HEK293 (cell line): ENCODE measurements around the gene S1PR3.

Experiments used
- CTCF ChIA-PET: fragments of 350-600 bp; formaldehyde crosslinking; extraction: SDS; loops from one replicate; lab custom pipeline; 2021; ENCODE audit warnings: antibody characterized with exemption; lab: Yijun Ruan, JAX
- POLR2A ChIA-PET: fragments of 300-600 bp; formaldehyde crosslinking; extraction: SDS; loops from one replicate; lab custom pipeline; 2020; ENCODE audit warnings: antibody characterized with exemption, inconsistent platforms; lab: Yijun Ruan, JAX
- H3K27ac ChIP-seq: fragments of 200-500 bp; sonication (Bioruptor generic); 2 replicates; pipeline ENCODE4 v1.5.1; 2014; ENCODE audit warnings: low read depth, low read length, control low read depth, inconsistent platforms; ENCODE audit errors: extremely low read depth
- H3K36me3 ChIP-seq, 2 experiments: fragments of 200-500 bp in 1 of 2; sonication (Bioruptor generic) in 1 of 2; 1 replicate in 1 of 2; 2 replicates in 1 of 2; pipeline ENCODE4 v1.5.1; 2014 to 2017; ENCODE audit warnings: inconsistent platforms in 2 of 2, low read length in 2 of 2; ENCODE audit not compliant: control insufficient read depth in 2 of 2, insufficient read depth in 1 of 2
- H3K4me1 ChIP-seq: fragments of 200-500 bp; sonication (Bioruptor generic); 2 replicates; pipeline ENCODE4 v1.5.1; 2014; ENCODE audit warnings: mild to moderate bottlenecking, low read length, inconsistent platforms; ENCODE audit not compliant: control insufficient read depth, insufficient read depth
- H3K4me3 ChIP-seq: 2 replicates; pipeline ENCODE4 v1.5.1; 2011; ENCODE audit warnings: low read depth, mild to moderate bottlenecking, control low read depth, low read length, moderate library complexity
- H3K9me3 ChIP-seq: fragments of 200-500 bp; sonication (Bioruptor generic); 2 replicates; pipeline ENCODE4 v1.5.1; 2014; ENCODE audit warnings: low read depth, low read length, inconsistent platforms; ENCODE audit not compliant: control insufficient read depth, insufficient read depth
- GFI1B ChIP-seq: fragments of 450-650 bp; formaldehyde crosslinking; IDR thresholded peaks from 2 replicates; pipeline ENCODE4 v1.5.1; 2016; ENCODE audit warnings: missing biosample characterization, missing genetic modification characterization
- GLIS2 ChIP-seq: fragments of 450-650 bp; formaldehyde crosslinking; IDR thresholded peaks from 2 replicates; pipeline ENCODE4 v1.5.1; 2016; ENCODE audit warnings: missing biosample characterization, missing genetic modification characterization
- KLF8 ChIP-seq: fragments of 450-650 bp; formaldehyde crosslinking; IDR thresholded peaks from 2 replicates; pipeline ENCODE4 v1.5.1; 2016; ENCODE audit warnings: missing biosample characterization, missing genetic modification characterization
- MEIS1 ChIP-seq: sonication (generic); formaldehyde crosslinking; IDR thresholded peaks from 2 replicates; pipeline ENCODE4 v1.8.1; 2022; ENCODE audit warnings: missing genetic modification reagents, mild to moderate bottlenecking, borderline replicate concordance
- SCRT2 ChIP-seq: fragments of 450-650 bp; formaldehyde crosslinking; IDR thresholded peaks from 2 replicates; pipeline ENCODE4 v1.5.1; 2016; ENCODE audit warnings: missing biosample characterization, missing genetic modification characterization
- WT1 ChIP-seq: fragments of 450-650 bp; formaldehyde crosslinking; IDR thresholded peaks from 2 replicates; pipeline ENCODE4 v1.5.1; 2016; ENCODE audit warnings: missing biosample characterization, missing genetic modification characterization
- ZFP41 ChIP-seq: fragments of 450-650 bp; formaldehyde crosslinking; IDR thresholded peaks from 2 replicates; pipeline ENCODE4 v1.5.1; 2016; ENCODE audit warnings: missing biosample characterization, missing genetic modification characterization, borderline replicate concordance
- ZFP69B ChIP-seq: fragments of 450-650 bp; formaldehyde crosslinking; IDR thresholded peaks from 2 replicates; pipeline ENCODE4 v1.5.1; 2016; ENCODE audit warnings: missing biosample characterization, missing genetic modification characterization
- ZNF157 ChIP-seq: fragments of 450-650 bp; formaldehyde crosslinking; IDR thresholded peaks from 2 replicates; pipeline ENCODE4 v1.5.1; 2016; ENCODE audit warnings: missing biosample characterization, missing genetic modification characterization
- ZNF16 ChIP-seq: fragments of 450-650 bp; formaldehyde crosslinking; IDR thresholded peaks from 2 replicates; pipeline ENCODE4 v1.5.1; 2016; ENCODE audit warnings: low read depth, missing biosample characterization, missing genetic modification characterization
- ZNF184 ChIP-seq: fragments of 450-650 bp; IDR thresholded peaks from 2 replicates; pipeline ENCODE4 v1.5.1; 2018; ENCODE audit warnings: missing biosample characterization, mild to moderate bottlenecking, missing genetic modification characterization
- ZNF214 ChIP-seq: fragments of 450-650 bp; formaldehyde crosslinking; IDR thresholded peaks from 2 replicates; pipeline ENCODE4 v1.5.1; 2017; ENCODE audit warnings: missing biosample characterization, mild to moderate bottlenecking, missing genetic modification characterization, borderline replicate concordance
- ZNF24 ChIP-seq: fragments of 450-650 bp; formaldehyde crosslinking; IDR thresholded peaks from 2 replicates; pipeline ENCODE4 v1.5.1; 2016; ENCODE audit warnings: missing biosample characterization, missing genetic modification characterization
- ZNF302 ChIP-seq: fragments of 450-650 bp; formaldehyde crosslinking; IDR thresholded peaks from 2 replicates; pipeline ENCODE4 v1.5.1; 2016; ENCODE audit warnings: missing biosample characterization, missing genetic modification characterization, low read depth
- ZNF350 ChIP-seq: fragments of 450-650 bp; formaldehyde crosslinking; IDR thresholded peaks from 2 replicates; pipeline ENCODE4 v1.5.0; 2017; ENCODE audit warnings: missing biosample characterization, mild to moderate bottlenecking, missing genetic modification characterization
- ZNF366 ChIP-seq: fragments of 450-650 bp; formaldehyde crosslinking; conservative IDR thresholded peaks from 2 replicates; pipeline ENCODE4 v1.5.1; 2016; ENCODE audit warnings: missing biosample characterization, missing genetic modification characterization
- ZNF416 ChIP-seq: fragments of 450-650 bp; formaldehyde crosslinking; IDR thresholded peaks from 2 replicates; pipeline ENCODE4 v1.5.1; 2016; ENCODE audit warnings: missing biosample characterization, missing genetic modification characterization
- ZNF548 ChIP-seq: fragments of 450-650 bp; formaldehyde crosslinking; IDR thresholded peaks from 2 replicates; pipeline ENCODE4 v1.5.1; 2016; ENCODE audit warnings: missing biosample characterization, missing genetic modification characterization
- ZNF549 ChIP-seq: fragments of 450-650 bp; IDR thresholded peaks from 2 replicates; pipeline ENCODE4 v1.5.1; 2018; ENCODE audit warnings: missing biosample characterization, missing genetic modification characterization, mild to moderate bottlenecking, inconsistent platforms, moderate library complexity
- ZNF558 ChIP-seq: fragments of 450-650 bp; formaldehyde crosslinking; IDR thresholded peaks from 2 replicates; pipeline ENCODE4 v1.5.1; 2016; ENCODE audit warnings: missing biosample characterization, missing genetic modification characterization
- ZNF623 ChIP-seq: fragments of 450-650 bp; formaldehyde crosslinking; IDR thresholded peaks from 2 replicates; pipeline ENCODE4 v1.5.1; 2016; ENCODE audit warnings: missing biosample characterization, missing genetic modification characterization
- ZNF658 ChIP-seq: fragments of 450-650 bp; formaldehyde crosslinking; IDR thresholded peaks from 2 replicates; pipeline ENCODE4; 2016; ENCODE audit warnings: missing biosample characterization, missing genetic modification characterization
- ZNF791 ChIP-seq: fragments of 450-650 bp; formaldehyde crosslinking; IDR thresholded peaks from 2 replicates; pipeline ENCODE4 v1.5.1; 2016; ENCODE audit warnings: missing biosample characterization, missing genetic modification characterization
- ZNF792 ChIP-seq: fragments of 450-650 bp; formaldehyde crosslinking; IDR thresholded peaks from 2 replicates; pipeline ENCODE4 v1.5.1; 2016; ENCODE audit warnings: missing biosample characterization, missing genetic modification characterization
- TF ChIP-seq, protein P1 (sequence below): fragments of 450-650 bp; formaldehyde crosslinking; IDR thresholded peaks from 2 replicates; pipeline ENCODE4 v1.5.1; 2017; ENCODE audit warnings: missing biosample characterization, missing genetic modification characterization
- TF ChIP-seq, protein P2 (sequence below): fragments of 450-650 bp; formaldehyde crosslinking; IDR thresholded peaks from 2 replicates; pipeline ENCODE4 v1.5.1; 2016; ENCODE audit warnings: missing biosample characterization, missing genetic modification characterization
- TF ChIP-seq, protein P3 (sequence below): IDR thresholded peaks from 2 replicates; pipeline ENCODE4 v1.6.1; 2011; ENCODE audit warnings: mild to moderate bottlenecking, low read depth, low read length, borderline replicate concordance
- TF ChIP-seq, protein P4 (sequence below): fragments of 450-650 bp; formaldehyde crosslinking; optimal IDR thresholded peaks from 2 replicates; pipeline ENCODE3; 2016; ENCODE audit warnings: missing biosample characterization, mild to moderate bottlenecking, missing genetic modification characterization

The S1PR3 gene

DNA sequence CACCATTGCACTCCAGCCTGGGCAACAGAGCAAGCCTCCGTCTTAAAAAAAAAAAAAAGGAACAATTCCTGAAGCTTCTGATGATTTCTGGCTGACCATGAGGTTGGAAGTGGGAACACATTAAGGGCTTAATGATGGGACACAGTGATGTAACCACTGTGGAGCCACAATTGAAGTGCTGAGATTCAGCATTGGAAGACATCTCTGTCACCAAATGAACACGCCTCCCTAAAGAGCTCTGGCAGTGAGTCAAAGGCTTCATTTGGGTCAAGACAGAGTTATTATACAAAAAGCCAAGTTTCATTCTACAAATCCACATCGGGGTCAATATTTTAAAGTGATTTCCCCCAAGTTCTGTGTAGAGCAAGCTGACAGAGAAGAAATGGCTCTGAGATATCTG is 4.5 kb upstream of the S1PR3 start:
- Histone ChIP-seq H3K4me1 (no peaks in the 10 kb centered on the region), H3K27ac (no peak overlapping the region), H3K36me3 (no peaks in the 10 kb centered on the region), H3K9me3 (no peaks in the 10 kb centered on the region), H3K4me3 (no peak overlapping the region)
- POLR2A ChIA-PET: no interaction called here
- CTCF ChIA-PET: interaction anchor here (0.6 kb wide), 1 partner anchor 82 kb away, joined by 3 read pairs; no protein-coding TSS in a partner anchor
- TF ChIP-seq ZNF791 (no peak), ZNF549 (no peak), ZNF157 (tag by site-specific recombination) (no peak), ZNF302 (tag by site-specific recombination) (no peak), ZNF366 (tag by site-specific recombination) (no peak), MEIS1 (CRISPR knock-in tag) (no peak), ZNF184 (tag by site-specific recombination) (no peak)
- TF ChIP-seq, protein P1, sequence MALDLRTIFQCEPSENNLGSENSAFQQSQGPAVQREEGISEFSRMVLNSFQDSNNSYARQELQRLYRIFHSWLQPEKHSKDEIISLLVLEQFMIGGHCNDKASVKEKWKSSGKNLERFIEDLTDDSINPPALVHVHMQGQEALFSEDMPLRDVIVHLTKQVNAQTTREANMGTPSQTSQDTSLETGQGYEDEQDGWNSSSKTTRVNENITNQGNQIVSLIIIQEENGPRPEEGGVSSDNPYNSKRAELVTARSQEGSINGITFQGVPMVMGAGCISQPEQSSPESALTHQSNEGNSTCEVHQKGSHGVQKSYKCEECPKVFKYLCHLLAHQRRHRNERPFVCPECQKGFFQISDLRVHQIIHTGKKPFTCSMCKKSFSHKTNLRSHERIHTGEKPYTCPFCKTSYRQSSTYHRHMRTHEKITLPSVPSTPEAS (tag by site-specific recombination): no peak

- no peak for TF ChIP-seq ZNF792 (tag by site-specific recombination)
- no peak for TF ChIP-seq ZNF350 (tag by site-specific recombination)
- TF ChIP-seq, protein P2, sequence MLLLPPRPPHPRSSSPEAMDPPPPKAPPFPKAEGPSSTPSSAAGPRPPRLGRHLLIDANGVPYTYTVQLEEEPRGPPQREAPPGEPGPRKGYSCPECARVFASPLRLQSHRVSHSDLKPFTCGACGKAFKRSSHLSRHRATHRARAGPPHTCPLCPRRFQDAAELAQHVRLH: no peak
- TF ChIP-seq WT1 (tag by site-specific recombination): no peak
- no peak for TF ChIP-seq ZNF16 (tag by site-specific recombination)
- no peak for TF ChIP-seq KLF8
- TF ChIP-seq, protein P3, sequence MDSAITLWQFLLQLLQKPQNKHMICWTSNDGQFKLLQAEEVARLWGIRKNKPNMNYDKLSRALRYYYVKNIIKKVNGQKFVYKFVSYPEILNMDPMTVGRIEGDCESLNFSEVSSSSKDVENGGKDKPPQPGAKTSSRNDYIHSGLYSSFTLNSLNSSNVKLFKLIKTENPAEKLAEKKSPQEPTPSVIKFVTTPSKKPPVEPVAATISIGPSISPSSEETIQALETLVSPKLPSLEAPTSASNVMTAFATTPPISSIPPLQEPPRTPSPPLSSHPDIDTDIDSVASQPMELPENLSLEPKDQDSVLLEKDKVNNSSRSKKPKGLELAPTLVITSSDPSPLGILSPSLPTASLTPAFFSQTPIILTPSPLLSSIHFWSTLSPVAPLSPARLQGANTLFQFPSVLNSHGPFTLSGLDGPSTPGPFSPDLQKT: no peak
- TF ChIP-seq GFI1B (tag by site-specific recombination): no peak
- TF ChIP-seq ZFP41 (tag by site-specific recombination): no peak
- no peak for TF ChIP-seq ZNF623 (tag by site-specific recombination)
- ChIA-PET POLR2A (no interaction called here), CTCF (no interaction called here)
- H3K36me3 ChIP-seq: no peaks in the 10 kb centered on the region
- peaks cover 5% of the 10 kb centered on the region; the same call in 1 of the 2 replicates for H3K4me1 ChIP-seq
- no peak overlapping the region for H3K4me3 ChIP-seq
- no peaks in the 10 kb centered on the region for H3K9me3 ChIP-seq
- no peak overlapping the region for H3K27ac ChIP-seq
Observed at GRCh38 chr9:88987661-88988060, 3.6 kb upstream of the S1PR3 start.

- no peak overlapping the region for H3K27ac ChIP-seq
- no peaks in the 10 kb centered on the region for H3K36me3 ChIP-seq
- CTCF ChIA-PET: no interaction called here
- H3K9me3 ChIP-seq: no peaks in the 10 kb centered on the region
- H3K4me3 ChIP-seq: no peak overlapping the region
- peaks cover 5% of the 10 kb centered on the region; the same call in 1 of the 2 replicates for H3K4me1 ChIP-seq
- POLR2A ChIA-PET: no interaction called here
- TF ChIP-seq ZNF416 (tag by site-specific recombination) (no peak), ZFP69B (tag by site-specific recombination) (no peak), WT1 (tag by site-specific recombination) (no peak), ZNF548 (no peak), SCRT2 (no peak), KLF8 (no peak), ZNF558 (no peak), ZNF24 (tag by site-specific recombination) (no peak), GLIS2 (tag by site-specific recombination) (no peak), ZNF214 (tag by site-specific recombination) (no peak), ZNF658 (tag by site-specific recombination) (no peak), MEIS1 (CRISPR knock-in tag) (no peak)
- TF ChIP-seq, protein P4, sequence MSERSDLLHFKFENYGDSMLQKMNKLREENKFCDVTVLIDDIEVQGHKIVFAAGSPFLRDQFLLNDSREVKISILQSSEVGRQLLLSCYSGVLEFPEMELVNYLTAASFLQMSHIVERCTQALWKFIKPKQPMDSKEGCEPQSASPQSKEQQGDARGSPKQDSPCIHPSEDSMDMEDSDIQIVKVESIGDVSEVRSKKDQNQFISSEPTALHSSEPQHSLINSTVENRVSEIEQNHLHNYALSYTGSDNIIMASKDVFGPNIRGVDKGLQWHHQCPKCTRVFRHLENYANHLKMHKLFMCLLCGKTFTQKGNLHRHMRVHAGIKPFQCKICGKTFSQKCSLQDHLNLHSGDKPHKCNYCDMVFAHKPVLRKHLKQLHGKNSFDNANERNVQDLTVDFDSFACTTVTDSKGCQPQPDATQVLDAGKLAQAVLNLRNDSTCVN (tag by site-specific recombination): no peak
Observed at GRCh38 chr9:88988796-88989641, 2.2 kb upstream of the S1PR3 start.
